Endothelial cell of umbilical vein (primary cell): ENCODE measurements around the gene PDLIM4. TPM values are rescaled to one million over a fixed set of nuclear protein-coding genes. Genes with fewer than 3 reads are reported as not detected.

Experiments used
- BruUV-seq: library from RNA; stranded (reverse); fragments of 400-500 nt; replicated peaks from 2 replicates; lab custom pipeline; 2021; lab: Mats Ljungman, UMichigan
- CTCF ChIA-PET: fragments of 300-600, 350-600 bp; sonication (Branson Sonifier 250); formaldehyde crosslinking; loops from one replicate; lab custom pipeline; 2021; ENCODE audit warnings: antibody characterized with exemption, inconsistent platforms; lab: Charles Lee
- POLR2A ChIA-PET: fragments of 300-600, 350-600 bp; sonication (Branson Sonifier 250); formaldehyde crosslinking; loops from one replicate; lab custom pipeline; 2021; ENCODE audit warnings: antibody characterized with exemption, inconsistent platforms; lab: Charles Lee
- DNase-seq: peaks from one replicate; pipeline ENCODE4 v3.0.0-alpha.2; 2011; ENCODE audit warnings: low read depth, low spot score
- FAIRE-seq: peaks from 2 replicates; lab custom pipeline; 2011; peaks lifted over from hg19 to GRCh38; lab: Jason Lieb, UNC
- H2AFZ ChIP-seq: 2 replicates; pipeline ENCODE4 v1.6.0; 2012; ENCODE audit warnings: low read depth, low read length, control low read depth, inconsistent platforms
- H3K27ac ChIP-seq: 2 replicates; pipeline ENCODE4 v1.5.1; 2011; ENCODE audit warnings: low read depth, mild to moderate bottlenecking, control low read depth, low read length, moderate library complexity; ENCODE audit not compliant: insufficient read depth
- H3K27me3 ChIP-seq, 2 experiments: 2 replicates each; pipeline versions ENCODE4 v1.6.0 to v1.6.1; 2011; ENCODE audit warnings: low read length in 2 of 2, mixed read lengths in 1 of 2; ENCODE audit not compliant: control insufficient read depth in 2 of 2, insufficient read depth in 2 of 2
- H3K36me3 ChIP-seq, 2 experiments: 2 replicates in 1 of 2; 3 replicates in 1 of 2; pipeline ENCODE4 v1.5.1; 2011; ENCODE audit warnings: low read length in 2 of 2, mild to moderate bottlenecking in 1 of 2, moderate library complexity in 1 of 2; ENCODE audit not compliant: control insufficient read depth in 2 of 2, insufficient read depth in 2 of 2; ENCODE audit errors: extremely low read depth in 1 of 2
- H3K4me1 ChIP-seq: 3 replicates; pipeline ENCODE4 v1.5.1; 2011; ENCODE audit warnings: mild to moderate bottlenecking, low read length; ENCODE audit not compliant: control insufficient read depth, insufficient read depth; ENCODE audit errors: extremely low read depth
- H3K4me2 ChIP-seq: 2 replicates; pipeline ENCODE4 v1.6.1; 2011; ENCODE audit warnings: low read length, control low read depth, mixed read lengths; ENCODE audit not compliant: insufficient read depth
- H3K4me3 ChIP-seq, 3 experiments: fragments of 200-600 bp in 1 of 3; sonication (generic), shearing (Covaris generic) in 1 of 3; replicated peaks in 1 of 3; 2 replicates each; pipeline ENCODE4 v1.5.1; 2011 to 2016; ENCODE audit warnings: control low read depth in 3 of 3, low read length in 3 of 3, mild to moderate bottlenecking in 2 of 3, inconsistent platforms in 1 of 3, low read depth in 1 of 3, moderate library complexity in 1 of 3; ENCODE audit not compliant: insufficient read depth in 1 of 3
- H3K79me2 ChIP-seq: 2 replicates; pipeline ENCODE4 v1.6.0; 2012; ENCODE audit warnings: low read length, inconsistent platforms; ENCODE audit not compliant: control insufficient read depth, insufficient read depth
- H3K9ac ChIP-seq: replicated peaks from 2 replicates; pipeline ENCODE3; 2011; ENCODE audit warnings: low read length, control low read depth; ENCODE audit not compliant: insufficient read depth; ENCODE audit errors: extremely low read depth
- H3K9me1 ChIP-seq: replicated peaks from 3 replicates; pipeline ENCODE4 v1.6.0; 2011; ENCODE audit warnings: mild to moderate bottlenecking, low read length; ENCODE audit not compliant: control insufficient read depth, insufficient read depth; ENCODE audit errors: extremely low read depth
- H3K9me3 ChIP-seq: replicated peaks from 2 replicates; pipeline ENCODE4 v1.5.1; 2012; ENCODE audit warnings: low read length, inconsistent platforms; ENCODE audit not compliant: control insufficient read depth, insufficient read depth
- H4K20me1 ChIP-seq: replicated peaks from 2 replicates; pipeline ENCODE3; 2011; ENCODE audit warnings: mild to moderate bottlenecking, low read length; ENCODE audit not compliant: control insufficient read depth, insufficient read depth; ENCODE audit errors: extremely low read depth
- EZH2 ChIP-seq: IDR thresholded peaks from 2 replicates; pipeline ENCODE4 v1.6.1; 2012; ENCODE audit warnings: borderline replicate concordance, low read depth, mild to moderate bottlenecking, moderate library complexity, low read length, inconsistent platforms; ENCODE audit not compliant: severe bottlenecking
- FOS ChIP-seq: IDR thresholded peaks from 2 replicates; pipeline ENCODE4 v1.6.1; 2011; ENCODE audit warnings: mild to moderate bottlenecking, low read length, moderate library complexity, borderline replicate concordance; ENCODE audit not compliant: insufficient read depth
- JUN ChIP-seq: IDR thresholded peaks from 2 replicates; pipeline ENCODE4 v1.6.1; 2011; ENCODE audit warnings: borderline replicate concordance, low read depth; ENCODE audit not compliant: insufficient read length, insufficient read depth
- POLR2AphosphoS5 ChIP-seq: IDR thresholded peaks from 2 replicates; pipeline ENCODE4 v1.6.1; 2012; ENCODE audit warnings: low read depth, mild to moderate bottlenecking, control low read depth, low read length, moderate library complexity; ENCODE audit not compliant: insufficient read depth
- dilution Hi-C: fragments of 300-500 bp; cut with MboI; formaldehyde crosslinking; loops from one replicate; pipeline ENCODE4 v1.15.0; 2019; ENCODE audit warnings: low sequenced_read_pairs; ENCODE audit not compliant: extremely low pct_ligation_motif_present
- intact Hi-C: fragments of 100-400 bp; cut with micrococcal nuclease; formaldehyde crosslinking; loops from one replicate; pipeline ENCODE4 v1.10.0; 2022
- polyA plus RNA-seq, 4 experiments: library from polyadenylated mRNA; depleted of rRNA in 3 of 4; stranded (reverse) in 3 of 4; unstranded in 1 of 4; fragments of >200 nt; gene quantifications; 2 replicates each; pipeline versions ENCODE4 v1.2.1 to v1.2.3, GENCODE V29; 2011 to 2012; ENCODE audit warnings: missing spikeins in 1 of 4
- total RNA-seq: library from RNA; stranded (reverse); gene quantifications from 2 replicates; pipeline ENCODE4 v1.2.3, GENCODE V29; 2021
- TF ChIP-seq, protein P1 (sequence below), 2 donors: IDR thresholded peaks; 1 replicate in 1 of 2; 2 replicates in 1 of 2; pipeline ENCODE4 v1.5.1; 2011; ENCODE audit warnings: low read length in 2 of 2, mild to moderate bottlenecking in 2 of 2, moderate library complexity in 2 of 2, control low read depth in 1 of 2, inconsistent platforms in 1 of 2, low read depth in 1 of 2; ENCODE audit not compliant: insufficient read depth in 1 of 2; ENCODE audit errors: extremely low read depth in 1 of 2

PDLIM4 gene
- total and polyA plus RNA-seq, 2 donors (not counting 3 experiments of a cell fraction or from before 2014, with no cell fraction given), result 65.7 to 112 TPM

DNA sequence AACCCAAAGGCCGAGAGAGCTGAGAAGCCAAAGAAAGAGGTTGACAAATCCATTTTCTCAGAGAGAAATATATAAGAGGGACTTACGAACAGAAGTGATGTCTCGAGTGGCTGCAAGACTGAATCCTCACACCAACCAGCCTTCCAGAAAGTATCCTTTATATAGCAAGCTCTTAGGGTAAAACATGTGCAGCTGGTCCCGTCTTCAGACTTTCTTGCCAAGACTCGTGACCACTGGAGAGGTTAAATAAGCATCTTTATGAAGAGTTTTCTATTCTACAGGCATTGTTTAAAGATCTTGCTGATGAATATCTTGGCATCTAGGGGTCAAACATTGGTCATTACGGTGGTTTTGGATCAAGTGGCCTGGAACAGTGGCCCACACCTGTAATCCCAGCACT lies 19.8 kb downstream of the PDLIM4 start:
- H3K4me1 ChIP-seq, result no peaks in the 10 kb centered on the region
- H3K9me1 ChIP-seq, result no peaks in the 10 kb centered on the region
- TF ChIP-seq, protein P1, sequence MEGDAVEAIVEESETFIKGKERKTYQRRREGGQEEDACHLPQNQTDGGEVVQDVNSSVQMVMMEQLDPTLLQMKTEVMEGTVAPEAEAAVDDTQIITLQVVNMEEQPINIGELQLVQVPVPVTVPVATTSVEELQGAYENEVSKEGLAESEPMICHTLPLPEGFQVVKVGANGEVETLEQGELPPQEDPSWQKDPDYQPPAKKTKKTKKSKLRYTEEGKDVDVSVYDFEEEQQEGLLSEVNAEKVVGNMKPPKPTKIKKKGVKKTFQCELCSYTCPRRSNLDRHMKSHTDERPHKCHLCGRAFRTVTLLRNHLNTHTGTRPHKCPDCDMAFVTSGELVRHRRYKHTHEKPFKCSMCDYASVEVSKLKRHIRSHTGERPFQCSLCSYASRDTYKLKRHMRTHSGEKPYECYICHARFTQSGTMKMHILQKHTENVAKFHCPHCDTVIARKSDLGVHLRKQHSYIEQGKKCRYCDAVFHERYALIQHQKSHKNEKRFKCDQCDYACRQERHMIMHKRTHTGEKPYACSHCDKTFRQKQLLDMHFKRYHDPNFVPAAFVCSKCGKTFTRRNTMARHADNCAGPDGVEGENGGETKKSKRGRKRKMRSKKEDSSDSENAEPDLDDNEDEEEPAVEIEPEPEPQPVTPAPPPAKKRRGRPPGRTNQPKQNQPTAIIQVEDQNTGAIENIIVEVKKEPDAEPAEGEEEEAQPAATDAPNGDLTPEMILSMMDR (IDR thresholded peaks at IDR 0.05; ENCODE audit: extremely low read depth in 1 of 2, insufficient read depth in 1 of 2, low read depth in 1 of 2, low read length in 2 of 2), result no peak
- no peak for TF ChIP-seq FOS
- no peak for TF ChIP-seq EZH2
- no peak for TF ChIP-seq JUN
- TF ChIP-seq POLR2AphosphoS5, result no peak
- no peak overlapping the region for H3K4me2 ChIP-seq
- H3K27ac ChIP-seq, result no peak overlapping the region
- H3K4me3 ChIP-seq, result no peak overlapping the region
- intact Hi-C loops, result no loop called here
- no peak for DNase-seq
- ChIA-PET CTCF (interaction anchor here (1.3 kb wide), 1 partner anchor 39 kb away, joined by 6 read pairs; no protein-coding TSS in a partner anchor), POLR2A (no interaction called here)
- dilution Hi-C loops, result no loop called here
- no peaks in the 10 kb centered on the region for H4K20me1 ChIP-seq
- no peaks in the 10 kb centered on the region for H3K9me3 ChIP-seq
- no peaks in the 10 kb centered on the region for H3K79me2 ChIP-seq
- H2AFZ ChIP-seq, result no peak overlapping the region
- no peak overlapping the region for H3K9ac ChIP-seq
- FAIRE-seq, result no peak
- H3K36me3 ChIP-seq, result no peaks in the 10 kb centered on the region
- BruUV-seq, result no TSS peak
- H3K27me3 ChIP-seq, result peaks cover 0 to 2% of the 10 kb centered on the region in 2 experiments
